Common myeloid progenitor, CD34-positive (primary cell): ENCODE measurements around the gene BBS2.

Experiments
- CTCF ChIA-PET: fragments of 350-600 bp; sonication (Branson Sonifier 250); formaldehyde crosslinking; loops from one replicate; lab custom pipeline; 2021; ENCODE audit warnings: antibody characterized with exemption; lab: Charles Lee
- POLR2A ChIA-PET: fragments of 350-600 bp; sonication (Branson Sonifier 250); formaldehyde crosslinking; loops from one replicate; lab custom pipeline; 2021; ENCODE audit warnings: antibody characterized with exemption; lab: Charles Lee
- DNase-seq, 3 donors: peaks; one replicate each; pipeline versions ENCODE4 v3.0.0 to v3.0.0-alpha.2; 2013
- H3K27ac ChIP-seq, 2 experiments: 1 replicate in 1 of 2; 2 replicates in 1 of 2; pipeline ENCODE4 v1.7.0; 2013; ENCODE audit warnings: inconsistent platforms in 2 of 2, low read length in 2 of 2, mild to moderate bottlenecking in 2 of 2, low read depth in 1 of 2, moderate library complexity in 1 of 2; ENCODE audit not compliant: severe bottlenecking in 2 of 2, insufficient read depth in 1 of 2, poor library complexity in 1 of 2
- H3K27me3 ChIP-seq, 5 experiments: replicated peaks in 2 of 5; 1 replicate in 3 of 5; 2 replicates in 2 of 5; pipeline versions ENCODE4 v1.6.1 to v1.7.0; 2013; ENCODE audit warnings: low read length in 4 of 5, mild to moderate bottlenecking in 2 of 5, moderate library complexity in 2 of 5, inconsistent platforms in 1 of 5; ENCODE audit not compliant: insufficient read depth in 5 of 5, control insufficient read depth in 4 of 5
- H3K36me3 ChIP-seq, 4 experiments: 1 replicate in 2 of 4; 2 replicates in 2 of 4; pipeline versions ENCODE4 v1.6.1 to v1.7.0; 2013; ENCODE audit warnings: low read length in 3 of 4, control low read depth in 1 of 4, mild to moderate bottlenecking in 1 of 4; ENCODE audit not compliant: control insufficient read depth in 4 of 4, insufficient read depth in 4 of 4
- H3K4me1 ChIP-seq, 4 experiments: 1 replicate in 3 of 4; 2 replicates in 1 of 4; pipeline versions ENCODE4 v1.6.1 to v1.7.1; 2013; ENCODE audit warnings: low read length in 3 of 4, mild to moderate bottlenecking in 3 of 4, control low read depth in 1 of 4, inconsistent platforms in 1 of 4, moderate library complexity in 1 of 4; ENCODE audit not compliant: control insufficient read depth in 4 of 4, insufficient read depth in 4 of 4; ENCODE audit errors: control extremely low read depth in 1 of 4
- H3K4me3 ChIP-seq, 7 experiments: 1 replicate in 4 of 7; 2 replicates in 3 of 7; pipeline versions ENCODE4 v1.5.1 to v1.7.0; 2013; ENCODE audit warnings: mild to moderate bottlenecking in 7 of 7, low read length in 6 of 7, moderate library complexity in 6 of 7, inconsistent platforms in 2 of 7, low read depth in 2 of 7, control low read depth in 1 of 7; ENCODE audit not compliant: insufficient read depth in 4 of 7, control insufficient read depth in 1 of 7; ENCODE audit errors: extremely low read depth in 1 of 7
- H3K9me3 ChIP-seq, 5 experiments: 1 replicate in 4 of 5; 2 replicates in 1 of 5; pipeline versions ENCODE4 v1.6.1 to v1.7.1; 2013; ENCODE audit warnings: low read length in 4 of 5, mild to moderate bottlenecking in 2 of 5, inconsistent platforms in 1 of 5, low read depth in 1 of 5, moderate library complexity in 1 of 5; ENCODE audit not compliant: control insufficient read depth in 4 of 5, insufficient read depth in 2 of 5; ENCODE audit errors: control extremely low read depth in 1 of 5
- WGBS: methylation state at CpG from one replicate; pipeline ENCODE4 v1.1.5; 2013; ENCODE audit not compliant: insufficient coverage; 5-methylcytosine and 5-hydroxymethylcytosine counted together

Gene BBS2

GRCh38 chr16:56512025-56512424 is 7.8 kb downstream of the BBS2 start:
- 100% methylated on average over 1 of the region's 1 CpG for WGBS
- Histone ChIP-seq H3K4me3 (no peak overlapping the region), H3K27ac (no peak overlapping the region), H3K4me1 (peaks cover 0 to 8% (median 2%) of the 10 kb centered on the region in 4 experiments), H3K36me3 (peaks cover 2 to 38% (median 17%) of the 10 kb centered on the region in 4 experiments), H3K27me3 (no peaks in the 10 kb centered on the region), H3K9me3 (no peaks in the 10 kb centered on the region)
- CTCF ChIA-PET = interaction anchor here (2.3 to 2.6 kb wide), 2 partner anchors 10 to 92 kb away, joined by 5 to 6 read pairs; no protein-coding TSS in a partner anchor
- DNase-seq = no peak
- POLR2A ChIA-PET = no interaction called here

- no peak overlapping the region for H3K4me3 ChIP-seq
- no peaks in the 10 kb centered on the region for H3K9me3 ChIP-seq
- ChIA-PET POLR2A (no interaction called here), CTCF (interaction anchor here (1.2 to 2.3 kb wide), 3 partner anchors 94 to 191 kb away, joined by 3 to 5 read pairs (median 5); no protein-coding TSS in a partner anchor)
- H3K36me3 ChIP-seq = peaks cover 4 to 44% (median 18%) of the 10 kb centered on the region in 4 experiments
- H3K27ac ChIP-seq = no peak overlapping the region
- WGBS = no CpG with 5 or more reads among the region's 2 CpGs
- no peaks in the 10 kb centered on the region for H3K27me3 ChIP-seq
- peaks cover 0 to 8% (median 2%) of the 10 kb centered on the region in 4 experiments for H3K4me1 ChIP-seq
- no peak for DNase-seq
Measured at GRCh38 chr16:56510544-56510943, 9.3 kb downstream of the BBS2 start.

- peaks cover 7 to 69% (median 34%) of the 10 kb centered on the region in 4 experiments for H3K36me3 ChIP-seq
- DNase-seq = no peak
- no peaks in the 10 kb centered on the region for H3K27me3 ChIP-seq
- no peaks in the 10 kb centered on the region for H3K4me1 ChIP-seq
- no peak overlapping the region for H3K4me3 ChIP-seq
- no peaks in the 10 kb centered on the region for H3K9me3 ChIP-seq
- ChIA-PET CTCF (no interaction called here), POLR2A (no interaction called here)
- no peak overlapping the region for H3K27ac ChIP-seq
Measured at GRCh38 chr16:56506941-56507340, 12.9 kb downstream of the BBS2 start.

GRCh38 chr16:56505181-56505580 is 14.6 kb downstream of the BBS2 start:
- H3K4me1 ChIP-seq = no peaks in the 10 kb centered on the region
- H3K36me3 ChIP-seq = peaks cover 7 to 75% (median 36%) of the 10 kb centered on the region in 4 experiments
- H3K4me3 ChIP-seq = no peak overlapping the region
- ChIA-PET CTCF (no interaction called here), POLR2A (no interaction called here)
- H3K27me3 ChIP-seq = no peaks in the 10 kb centered on the region
- DNase-seq = no peak
- no peak overlapping the region for H3K27ac ChIP-seq
- H3K9me3 ChIP-seq = no peaks in the 10 kb centered on the region
- WGBS = no CpG with 5 or more reads among the region's 3 CpGs

- ChIA-PET POLR2A (no interaction called here), CTCF (no interaction called here)
- no peak overlapping the region for H3K4me3 ChIP-seq
- H3K4me1 ChIP-seq = no peaks in the 10 kb centered on the region
- no peak overlapping the region for H3K27ac ChIP-seq
- WGBS = no CpG with 5 or more reads among the region's 1 CpG
- DNase-seq = no peak
- H3K27me3 ChIP-seq = no peaks in the 10 kb centered on the region
- H3K9me3 ChIP-seq = no peaks in the 10 kb centered on the region
- H3K36me3 ChIP-seq = peaks cover 17 to 32% (median 21%) of the 10 kb centered on the region in 4 experiments
Measured at GRCh38 chr16:56493815-56494214, 26.0 kb downstream of the BBS2 start.

- Histone ChIP-seq H3K9me3 (no peaks in the 10 kb centered on the region), H3K36me3 (peaks cover 11 to 25% (median 17%) of the 10 kb centered on the region in 4 experiments), H3K4me3 (no peak overlapping the region), H3K27ac (no peak overlapping the region), H3K27me3 (no peaks in the 10 kb centered on the region), H3K4me1 (no peaks in the 10 kb centered on the region)
- DNase-seq = no peak
- 83% methylated on average over 1 of the region's 2 CpGs for WGBS
- CTCF ChIA-PET = no interaction called here
- POLR2A ChIA-PET = no interaction called here
Measured at GRCh38 chr16:56493126-56493525, 26.7 kb downstream of the BBS2 start.

GRCh38 chr16:56491657-56492261 is 28.1 kb downstream of the BBS2 start:
- CTCF ChIA-PET = interaction anchor here (0.6 kb wide), 1 partner anchor 18 kb away, joined by 3 read pairs; no protein-coding TSS in a partner anchor

More at GRCh38 chr16:56491657-56492261, 28.1 kb downstream of the BBS2 start:
- POLR2A ChIA-PET = no interaction called here
- no CpG with 5 or more reads among the region's 4 CpGs for WGBS
- Histone ChIP-seq H3K27me3 (no peaks in the 10 kb centered on the region), H3K4me1 (no peaks in the 10 kb centered on the region), H3K4me3 (no peak overlapping the region), H3K9me3 (no peaks in the 10 kb centered on the region), H3K27ac (no peak overlapping the region), H3K36me3 (peaks cover 7 to 16% (median 9%) of the 10 kb centered on the region in 4 experiments)
- DNase-seq = no peak
